HepG2 (cell line): ENCODE results near the gene GCSAM. TPM values are rescaled to one million over a fixed set of nuclear protein-coding genes. Genes with fewer than 3 reads are reported as not detected.

ENCODE experiments used
- ATF5 ChIP-seq: sonication (generic); formaldehyde crosslinking; IDR thresholded peaks from 2 replicates; pipeline ENCODE4 v1.4.0; 2020; ENCODE audit warnings: mild to moderate bottlenecking, low read depth, missing genetic modification reagents
- DRAP1 ChIP-seq: IDR thresholded peaks from 2 replicates; pipeline ENCODE4 v1.6.1; 2016; ENCODE audit warnings: missing genetic modification reagents, missing compliant biosample characterization
- KIAA2018 ChIP-seq: sonication (generic); formaldehyde crosslinking; IDR thresholded peaks from 2 replicates; pipeline ENCODE4 v1.5.0; 2020; ENCODE audit warnings: mild to moderate bottlenecking, missing genetic modification reagents, borderline replicate concordance
- NFYC ChIP-seq: IDR thresholded peaks from 2 replicates; pipeline ENCODE4 v1.6.1; 2016; ENCODE audit warnings: missing genetic modification reagents, missing compliant biosample characterization
- PRDM4 ChIP-seq: sonication (generic); formaldehyde crosslinking; IDR thresholded peaks from 2 replicates; pipeline ENCODE4 v1.9.0; 2021; ENCODE audit warnings: missing genetic modification reagents, borderline replicate concordance
- RAD21 ChIP-seq: fragments of 450-650 bp; formaldehyde crosslinking; IDR thresholded peaks from 2 replicates; pipeline ENCODE4 v1.5.0; 2020; ENCODE audit warnings: mild to moderate bottlenecking
- SNAI1 ChIP-seq: sonication (generic); formaldehyde crosslinking; IDR thresholded peaks from 2 replicates; pipeline ENCODE4 v1.5.0; 2020; ENCODE audit warnings: mild to moderate bottlenecking, missing genetic modification reagents, borderline replicate concordance
- SNAPC5 ChIP-seq: sonication (generic); formaldehyde crosslinking; IDR thresholded peaks from 2 replicates; pipeline ENCODE4 v1.8.1; 2023; ENCODE audit warnings: mild to moderate bottlenecking, missing genetic modification reagents, borderline replicate concordance
- SOX5 ChIP-seq: IDR thresholded peaks from 2 replicates; pipeline ENCODE4 v1.6.1; 2016; ENCODE audit warnings: borderline replicate concordance
- ZFP37 ChIP-seq: sonication (generic); formaldehyde crosslinking; IDR thresholded peaks from 2 replicates; pipeline ENCODE4 v1.4.0; 2020; ENCODE audit warnings: missing genetic modification reagents, borderline replicate concordance
- ZFP90 ChIP-seq: sonication (generic); formaldehyde crosslinking; IDR thresholded peaks from 2 replicates; pipeline ENCODE4 v1.8.0; 2022; ENCODE audit warnings: missing genetic modification reagents, mild to moderate bottlenecking, inconsistent platforms, borderline replicate concordance
- ZNF138 ChIP-seq: sonication (generic); formaldehyde crosslinking; IDR thresholded peaks from 2 replicates; pipeline ENCODE4 v1.5.0; 2020; ENCODE audit warnings: mild to moderate bottlenecking, low read depth, missing genetic modification reagents
- ZNF383 ChIP-seq: sonication (generic); formaldehyde crosslinking; IDR thresholded peaks from 2 replicates; pipeline ENCODE4 v1.4.0; 2020; ENCODE audit warnings: missing genetic modification reagents, mild to moderate bottlenecking, borderline replicate concordance
- ZNF563 ChIP-seq: sonication (generic); formaldehyde crosslinking; IDR thresholded peaks from 2 replicates; pipeline ENCODE4 v1.8.0; 2022; ENCODE audit warnings: mild to moderate bottlenecking, moderate library complexity, missing genetic modification reagents
- ZNF780A ChIP-seq: sonication (generic); formaldehyde crosslinking; IDR thresholded peaks from 2 replicates; pipeline ENCODE4 v1.8.0; 2022; ENCODE audit warnings: mild to moderate bottlenecking, missing genetic modification reagents, moderate library complexity
- polyA plus RNA-seq, 8 experiments: library from polyadenylated mRNA; depleted of rRNA in 3 of 8; stranded (reverse) in 7 of 8; unstranded in 1 of 8; fragments of >200 nt; fragmentation: Illumina TruSeq in 4 of 8; extraction: Trizol in 4 of 8; gene quantifications; 2 replicates each; pipeline versions ENCODE4 v1.2.1 to v1.2.3, GENCODE V29; 2011 to 2016; ENCODE audit warnings: low read depth in 4 of 8, missing spikeins in 1 of 8, mixed read lengths in 1 of 8; ENCODE audit not compliant: insufficient read depth in 1 of 8
- total RNA-seq, 5 experiments: library from RNA; depleted of rRNA; stranded (reverse); fragments of >200 nt; fragmentation: Illumina TruSeq; extraction: Trizol; gene quantifications; 2 replicates each; pipeline ENCODE4 v1.2.3, GENCODE V29; 2016; ENCODE audit warnings: low read depth in 1 of 5

The GCSAM gene
- total and polyA plus RNA-seq, 2 of the 13 experiments (the other 11 are each of a cell fraction or from before 2014, with no cell fraction given) = not detected

- no peak for TF ChIP-seq KIAA2018 (CRISPR knock-in tag)
- no peak for TF ChIP-seq SNAI1 (CRISPR knock-in tag)
- no peak for TF ChIP-seq ZNF383 (CRISPR knock-in tag)
- TF ChIP-seq ZFP90 (CRISPR knock-in tag) = no peak
- no peak for TF ChIP-seq SNAPC5 (CRISPR knock-in tag)
- TF ChIP-seq ZFP37 (CRISPR knock-in tag) = no peak
- TF ChIP-seq ZNF780A (CRISPR knock-in tag) = no peak
- TF ChIP-seq DRAP1 = no peak
- no peak for TF ChIP-seq ZNF138 (CRISPR knock-in tag)
- no peak for TF ChIP-seq SOX5 (CRISPR knock-in tag)
- no peak for TF ChIP-seq ATF5 (CRISPR knock-in tag)
- no peak for TF ChIP-seq ZNF563 (CRISPR knock-in tag)
- TF ChIP-seq PRDM4 (CRISPR knock-in tag) = no peak
- TF ChIP-seq NFYC (CRISPR knock-in tag) = no peak
- no peak for TF ChIP-seq RAD21 (CRISPR knock-in tag)
Measured at GRCh38 chr3:112117415-112117814, 15.6 kb downstream of the GCSAM start (continued).
